ENCODE measurements around the gene ZNF747. TPM values are rescaled to one million over a fixed set of nuclear protein-coding genes. Genes with fewer than 3 reads are reported as not detected.
A peak's percentile ranks its signal among the peaks of the same experiment; 100 is the strongest.

Gene ZNF747
- total RNA-seq, 3 donors from 2014 or later (not counting 1 experiment from before 2014, with no cell fraction given) = 5.0 to 8.6 (median 6.3) TPM

- Mint-ChIP-seq H3K4me3 (no peak overlapping the region), H3K27me3 (ENCODE audit: low read depth in 2 of 2) (peaks cover 0 to 4% of the 10 kb centered on the region in 2 donors), H3K27ac (no peak overlapping the region), H3K36me3 (no peaks in the 10 kb centered on the region), H3K9me3 (no peaks in the 10 kb centered on the region), H3K4me1 (peaks cover 19 to 21% of the 10 kb centered on the region in 2 donors)
- Histone ChIP-seq H3K27ac (ENCODE audit: low read length) (no peak overlapping the region), H3K4me1 (ENCODE audit: control insufficient read depth, insufficient read depth, low read length) (peaks cover 39% of the 10 kb centered on the region), H3K36me3 (ENCODE audit: control insufficient read depth, insufficient read depth, low read length) (no peaks in the 10 kb centered on the region), H3K9me3 (ENCODE audit: control insufficient read depth, insufficient read depth, low read length) (no peaks in the 10 kb centered on the region), H3K4me3 (ENCODE audit: low read length) (no peak overlapping the region), H3K27me3 (ENCODE audit: control insufficient read depth, insufficient read depth, low read length) (no peaks in the 10 kb centered on the region)
- DNase-seq (no peak), ATAC-seq (no peak)
- WGBS (ENCODE audit: insufficient coverage) = 75% methylated on average over 7 of the region's 7 CpGs
- TF ChIP-seq CTCF (IDR thresholded peaks at IDR 0.05) = no peak
- intact Hi-C loops (cut with micrococcal nuclease) = no loop called here
Observed at GRCh38 chr16:30565526-30565925, 30.9 kb upstream of the ZNF747 start.

GRCh38 chr16:30562021-30562420 is 27.4 kb upstream of the ZNF747 start:
- intact Hi-C loops (cut with micrococcal nuclease) = no loop called here
- H3K4me3 ChIP-seq (ENCODE audit: low read length) = peak overlapping the region; percentile 54
- no peaks in the 10 kb centered on the region for H3K9me3 Mint-ChIP-seq
- H3K9me3 ChIP-seq (ENCODE audit: control insufficient read depth, insufficient read depth, low read length) = no peaks in the 10 kb centered on the region
- no peaks in the 10 kb centered on the region for H3K36me3 ChIP-seq (ENCODE audit: control insufficient read depth, insufficient read depth, low read length)
- peaks cover 30% of the 10 kb centered on the region for H3K4me1 ChIP-seq (ENCODE audit: control insufficient read depth, insufficient read depth, low read length)
- H3K27ac ChIP-seq (ENCODE audit: low read length) = peak overlapping the region; percentile 76
- WGBS (ENCODE audit: insufficient coverage) = 97% methylated on average over 14 of the region's 14 CpGs
- peaks cover 0 to 4% of the 10 kb centered on the region in 2 donors for H3K27me3 Mint-ChIP-seq (ENCODE audit: low read depth in 2 of 2)
- H3K27me3 ChIP-seq (ENCODE audit: control insufficient read depth, insufficient read depth, low read length) = no peaks in the 10 kb centered on the region
- TF ChIP-seq CTCF (IDR thresholded peaks at IDR 0.05) = no peak
- peak overlapping the region; percentile 93 for H3K4me3 Mint-ChIP-seq
- no peaks in the 10 kb centered on the region for H3K36me3 Mint-ChIP-seq
- no peak for ATAC-seq
- DNase-seq = no peak
- H3K4me1 Mint-ChIP-seq = peaks cover 25 to 28% of the 10 kb centered on the region in 2 donors
- peak overlapping the region; percentile 89 to 92 for H3K27ac Mint-ChIP-seq

- TF ChIP-seq CTCF (IDR thresholded peaks at IDR 0.05) = no peak
- Histone ChIP-seq H3K27ac (ENCODE audit: low read length) (peak overlapping the region; percentile 76), H3K36me3 (ENCODE audit: control insufficient read depth, insufficient read depth, low read length) (peaks cover 1% of the 10 kb centered on the region), H3K9me3 (ENCODE audit: control insufficient read depth, insufficient read depth, low read length) (no peaks in the 10 kb centered on the region), H3K27me3 (ENCODE audit: control insufficient read depth, insufficient read depth, low read length) (no peaks in the 10 kb centered on the region), H3K4me3 (ENCODE audit: low read length) (peak overlapping the region; percentile 54), H3K4me1 (ENCODE audit: control insufficient read depth, insufficient read depth, low read length) (peaks cover 38% of the 10 kb centered on the region)
- ATAC-seq (no peak), DNase-seq (peak in 1 of 2 donors; percentile 43)
- no peaks in the 10 kb centered on the region for H3K9me3 Mint-ChIP-seq
- peaks cover 0 to 4% of the 10 kb centered on the region in 2 donors for H3K27me3 Mint-ChIP-seq (ENCODE audit: low read depth in 2 of 2)
- peak overlapping the region; percentile 89 to 92 for H3K27ac Mint-ChIP-seq
- H3K36me3 Mint-ChIP-seq = no peaks in the 10 kb centered on the region
- H3K4me3 Mint-ChIP-seq = peak overlapping the region; percentile 93
- WGBS (ENCODE audit: insufficient coverage) = 12% methylated on average over 46 of the region's 46 CpGs
- H3K4me1 Mint-ChIP-seq = peaks cover 26% of the 10 kb centered on the region in 2 donors
- intact Hi-C loops (cut with micrococcal nuclease) = no loop called here
Observed at GRCh38 chr16:30561089-30561816, 26.6 kb upstream of the ZNF747 start.
